Upper lobe of left lung (tissue), 4 donors: ENCODE results near the gene ARHGEF37.

ENCODE experiments used
- EP300 ChIP-seq, 4 donors: sonication (generic); formaldehyde crosslinking; IDR thresholded peaks; one replicate each; pipeline ENCODE4 v1.5.1; 2017; ENCODE audit warnings: antibody characterized with exemption in 4 of 4, control low read depth in 2 of 4
- POLR2A ChIP-seq, 4 donors: fragments of 450-650 bp; IDR thresholded peaks; one replicate each; pipeline ENCODE4 v1.5.1; 2016 to 2017; ENCODE audit warnings: antibody characterized with exemption in 4 of 4, mild to moderate bottlenecking in 2 of 4
- POLR2AphosphoS5 ChIP-seq, 2 donors: sonication (generic); formaldehyde crosslinking; IDR thresholded peaks; one replicate each; pipeline ENCODE4 v1.5.1; 2017; ENCODE audit warnings: antibody characterized with exemption in 2 of 2
- TF ChIP-seq, protein P1 (sequence below), 6 experiments: fragments of 450-650 bp in 4 of 6; fragments of 200-600 bp in 2 of 6; sonication (generic) in 2 of 6; IDR thresholded peaks; one replicate each; pipeline ENCODE4 v1.5.1; 2016 to 2019; ENCODE audit warnings: antibody characterized with exemption in 6 of 6

DNA sequence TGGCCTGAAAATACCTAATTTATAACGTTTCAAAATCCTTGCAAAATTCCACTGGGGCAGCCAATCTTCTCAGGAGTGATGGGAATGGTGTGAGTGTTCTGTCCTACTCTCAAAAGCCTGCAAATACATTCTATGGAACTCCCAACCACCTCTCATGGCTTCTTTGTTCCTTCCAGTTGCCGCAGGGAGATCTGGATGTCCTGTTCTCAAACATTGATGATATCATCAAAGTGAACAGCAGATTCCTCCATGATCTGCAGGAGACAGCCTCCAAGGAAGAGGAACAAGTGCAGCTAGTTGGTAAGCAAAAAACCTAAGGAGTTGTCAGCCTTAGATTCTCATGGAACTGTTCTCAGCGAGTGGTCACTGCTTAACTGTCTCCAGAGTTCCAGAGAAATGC lies 19.6 kb downstream of the ARHGEF37 start:
- TF ChIP-seq, protein P1, sequence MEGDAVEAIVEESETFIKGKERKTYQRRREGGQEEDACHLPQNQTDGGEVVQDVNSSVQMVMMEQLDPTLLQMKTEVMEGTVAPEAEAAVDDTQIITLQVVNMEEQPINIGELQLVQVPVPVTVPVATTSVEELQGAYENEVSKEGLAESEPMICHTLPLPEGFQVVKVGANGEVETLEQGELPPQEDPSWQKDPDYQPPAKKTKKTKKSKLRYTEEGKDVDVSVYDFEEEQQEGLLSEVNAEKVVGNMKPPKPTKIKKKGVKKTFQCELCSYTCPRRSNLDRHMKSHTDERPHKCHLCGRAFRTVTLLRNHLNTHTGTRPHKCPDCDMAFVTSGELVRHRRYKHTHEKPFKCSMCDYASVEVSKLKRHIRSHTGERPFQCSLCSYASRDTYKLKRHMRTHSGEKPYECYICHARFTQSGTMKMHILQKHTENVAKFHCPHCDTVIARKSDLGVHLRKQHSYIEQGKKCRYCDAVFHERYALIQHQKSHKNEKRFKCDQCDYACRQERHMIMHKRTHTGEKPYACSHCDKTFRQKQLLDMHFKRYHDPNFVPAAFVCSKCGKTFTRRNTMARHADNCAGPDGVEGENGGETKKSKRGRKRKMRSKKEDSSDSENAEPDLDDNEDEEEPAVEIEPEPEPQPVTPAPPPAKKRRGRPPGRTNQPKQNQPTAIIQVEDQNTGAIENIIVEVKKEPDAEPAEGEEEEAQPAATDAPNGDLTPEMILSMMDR (IDR thresholded peaks at IDR 0.05), result no peak
- no peak for TF ChIP-seq POLR2AphosphoS5 (IDR thresholded peaks at IDR 0.05)
- no peak for TF ChIP-seq POLR2A (IDR thresholded peaks at IDR 0.05)
- TF ChIP-seq EP300 (IDR thresholded peaks at IDR 0.05), result no peak
